ENCODE results near the gene LCT.

DNA sequence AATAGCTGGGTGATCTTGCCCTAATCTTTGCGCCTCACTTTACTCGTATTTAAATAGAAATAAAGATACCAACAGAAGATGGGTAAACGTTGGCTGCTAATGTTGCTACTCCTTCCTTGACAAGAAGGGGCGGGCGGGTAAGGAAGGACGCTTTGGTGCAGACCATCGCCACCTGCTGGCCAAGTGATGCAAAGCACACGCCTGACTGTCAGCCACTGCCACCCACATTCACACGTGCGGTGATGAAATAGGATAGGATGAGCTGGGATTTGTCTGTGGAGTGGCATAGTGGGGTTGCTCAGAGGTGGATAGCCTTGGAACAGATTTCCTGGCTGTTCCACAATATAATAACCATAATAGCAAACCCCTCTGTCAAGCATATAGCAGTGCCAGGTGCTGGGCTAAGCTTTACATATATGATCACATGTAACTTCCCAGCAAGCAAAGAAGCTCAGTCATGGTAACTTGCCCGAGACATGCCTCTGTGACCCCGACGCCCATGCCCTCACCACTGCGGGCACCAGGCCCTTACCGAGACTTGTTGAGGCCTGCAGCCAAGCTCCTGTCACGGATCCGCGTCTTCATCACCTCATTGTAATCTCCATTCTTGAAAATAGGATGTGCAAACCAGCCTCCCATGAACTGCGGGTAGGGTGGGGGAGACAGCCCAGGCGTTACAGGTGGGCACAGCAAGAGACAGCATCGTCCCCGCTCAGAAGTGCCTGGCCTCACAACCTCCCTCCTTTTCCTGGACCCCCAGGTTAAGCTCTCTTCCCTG, 39.3 kb downstream of the LCT start:
- TF ChIP-seq, protein P1, sequence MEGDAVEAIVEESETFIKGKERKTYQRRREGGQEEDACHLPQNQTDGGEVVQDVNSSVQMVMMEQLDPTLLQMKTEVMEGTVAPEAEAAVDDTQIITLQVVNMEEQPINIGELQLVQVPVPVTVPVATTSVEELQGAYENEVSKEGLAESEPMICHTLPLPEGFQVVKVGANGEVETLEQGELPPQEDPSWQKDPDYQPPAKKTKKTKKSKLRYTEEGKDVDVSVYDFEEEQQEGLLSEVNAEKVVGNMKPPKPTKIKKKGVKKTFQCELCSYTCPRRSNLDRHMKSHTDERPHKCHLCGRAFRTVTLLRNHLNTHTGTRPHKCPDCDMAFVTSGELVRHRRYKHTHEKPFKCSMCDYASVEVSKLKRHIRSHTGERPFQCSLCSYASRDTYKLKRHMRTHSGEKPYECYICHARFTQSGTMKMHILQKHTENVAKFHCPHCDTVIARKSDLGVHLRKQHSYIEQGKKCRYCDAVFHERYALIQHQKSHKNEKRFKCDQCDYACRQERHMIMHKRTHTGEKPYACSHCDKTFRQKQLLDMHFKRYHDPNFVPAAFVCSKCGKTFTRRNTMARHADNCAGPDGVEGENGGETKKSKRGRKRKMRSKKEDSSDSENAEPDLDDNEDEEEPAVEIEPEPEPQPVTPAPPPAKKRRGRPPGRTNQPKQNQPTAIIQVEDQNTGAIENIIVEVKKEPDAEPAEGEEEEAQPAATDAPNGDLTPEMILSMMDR (conservative IDR thresholded peaks at IDR 0.05): peak; percentile 92
- no peak for TF ChIP-seq EZH2 (IDR thresholded peaks at IDR 0.05; ENCODE audit: low read depth)

All from PC-9 (cell line).